HEK293 (cell line): ENCODE data around the gene ERCC6.

Experiments
- CTCF ChIP-seq: fragments of 450-650 bp; formaldehyde crosslinking; IDR thresholded peaks from 2 replicates; pipeline ENCODE4 v1.5.1; 2016; ENCODE audit warnings: missing biosample characterization, missing genetic modification characterization
- IKZF3 ChIP-seq: fragments of 450-650 bp; IDR thresholded peaks from 2 replicates; pipeline ENCODE4 v1.5.0; 2018; ENCODE audit warnings: missing biosample characterization, mild to moderate bottlenecking, missing genetic modification characterization, moderate library complexity
- KLF16 ChIP-seq: fragments of 450-650 bp; formaldehyde crosslinking; IDR thresholded peaks from 2 replicates; pipeline ENCODE4 v1.5.1; 2017; ENCODE audit warnings: missing biosample characterization, missing genetic modification characterization
- PBX3 ChIP-seq: sonication (generic); formaldehyde crosslinking; IDR thresholded peaks from 2 replicates; pipeline ENCODE4 v1.8.1; 2022; ENCODE audit warnings: mild to moderate bottlenecking, moderate library complexity, missing genetic modification reagents
- REPIN1 ChIP-seq: fragments of 450-650 bp; formaldehyde crosslinking; IDR thresholded peaks from 2 replicates; pipeline ENCODE4 v1.5.1; 2017; ENCODE audit warnings: missing biosample characterization, missing genetic modification characterization, low read depth
- REST ChIP-seq: fragments of 450-650 bp; formaldehyde crosslinking; IDR thresholded peaks from 2 replicates; pipeline ENCODE4 v1.5.1; 2016; ENCODE audit warnings: missing biosample characterization, missing genetic modification characterization
- ZBTB21 ChIP-seq: fragments of 450-650 bp; formaldehyde crosslinking; IDR thresholded peaks from 2 replicates; pipeline ENCODE4 v1.5.1; 2017; ENCODE audit warnings: missing biosample characterization, missing genetic modification characterization
- ZNF10 ChIP-seq: fragments of 450-650 bp; formaldehyde crosslinking; IDR thresholded peaks from 2 replicates; pipeline ENCODE4 v1.5.1; 2017; ENCODE audit warnings: missing biosample characterization, missing genetic modification characterization
- ZNF274 ChIP-seq, 2 experiments: fragments of 200-500 bp in 1 of 2; fragments of 450-650 bp in 1 of 2; sonication (Bioruptor generic) in 1 of 2; formaldehyde crosslinking in 1 of 2; IDR thresholded peaks; 2 replicates each; pipeline versions ENCODE4 v1.5.1 to v1.6.1; 2014 to 2016; ENCODE audit warnings: borderline replicate concordance in 1 of 2, inconsistent platforms in 1 of 2, low read length in 1 of 2, missing biosample characterization in 1 of 2, missing genetic modification characterization in 1 of 2
- ZNF311 ChIP-seq: fragments of 450-650 bp; formaldehyde crosslinking; IDR thresholded peaks from 2 replicates; pipeline ENCODE4 v1.5.1; 2017; ENCODE audit warnings: missing biosample characterization, missing genetic modification characterization, borderline replicate concordance
- ZNF48 ChIP-seq: fragments of 450-650 bp; formaldehyde crosslinking; IDR thresholded peaks from 2 replicates; pipeline ENCODE4 v1.5.1; 2016; ENCODE audit warnings: missing biosample characterization, missing genetic modification characterization
- ZNF521 ChIP-seq: fragments of 450-650 bp; formaldehyde crosslinking; IDR thresholded peaks from 2 replicates; pipeline ENCODE4 v1.5.1; 2017; ENCODE audit warnings: missing biosample characterization, mild to moderate bottlenecking, missing genetic modification characterization
- ZNF660 ChIP-seq: fragments of 450-650 bp; IDR thresholded peaks from 2 replicates; pipeline ENCODE4 v1.5.1; 2018; ENCODE audit warnings: missing biosample characterization, mild to moderate bottlenecking, missing genetic modification characterization

GRCh38 chr10:49521062-49521461 lies 17.9 kb downstream of the ERCC6 start:
- TF ChIP-seq CTCF (tag by site-specific recombination) (no peak), ZNF660 (tag by site-specific recombination) (no peak), REST (tag by site-specific recombination) (no peak), KLF16 (no peak), ZNF521 (no peak), ZNF311 (tag by site-specific recombination) (no peak), ZNF274 (IDR thresholded peaks at IDR 0.05; ENCODE audit: low read length) (no peak), ZNF274 (tag by site-specific recombination; IDR thresholded peaks at IDR 0.05; ENCODE audit: borderline replicate concordance) (no peak), REPIN1 (tag by site-specific recombination) (no peak), ZNF48 (tag by site-specific recombination) (no peak), ZNF10 (tag by site-specific recombination) (no peak), PBX3 (CRISPR knock-in tag) (no peak), ZBTB21 (no peak), IKZF3 (tag by site-specific recombination) (no peak)
